ENCODE results near the gene DACT1. TPM values are rescaled to one million over a fixed set of nuclear protein-coding genes. Genes with fewer than 3 reads are reported as not detected.

The DACT1 gene
- total RNA-seq, 2 experiments from 2014 or later = 1.4 to 2.0 TPM

- ATAC-seq (no peak), DNase-seq (no peak)
- intact Hi-C loops (cut with micrococcal nuclease) = no loop called here
- CTCF ChIA-PET = no interaction called here
- TF ChIP-seq CTCF (IDR thresholded peaks at IDR 0.05) = no peak
- Mint-ChIP-seq H3K27ac (no peak overlapping the region), H3K27me3 (peaks cover 4% of the 10 kb centered on the region), H3K4me3 (no peak overlapping the region), H3K9me3 (no peaks in the 10 kb centered on the region), H3K36me3 (ENCODE audit: low read depth) (no peaks in the 10 kb centered on the region), H3K4me1 (ENCODE audit: low read depth) (no peaks in the 10 kb centered on the region)
- POLR2A ChIA-PET = no interaction called here
Measured at GRCh38 chr14:58673722-58674121, 36.0 kb downstream of the DACT1 start.

- peaks cover 4% of the 10 kb centered on the region for H3K27me3 Mint-ChIP-seq
- H3K4me1 Mint-ChIP-seq (ENCODE audit: low read depth) = no peaks in the 10 kb centered on the region
- intact Hi-C loops (cut with micrococcal nuclease) = no loop called here
- H3K27ac Mint-ChIP-seq = no peak overlapping the region
- ChIA-PET POLR2A (no interaction called here), CTCF (no interaction called here)
- no peak for DNase-seq
- H3K9me3 Mint-ChIP-seq = no peaks in the 10 kb centered on the region
- ATAC-seq = no peak
- H3K4me3 Mint-ChIP-seq = no peak overlapping the region
- H3K36me3 Mint-ChIP-seq (ENCODE audit: low read depth) = no peaks in the 10 kb centered on the region
- TF ChIP-seq CTCF (IDR thresholded peaks at IDR 0.05) = no peak
Measured at GRCh38 chr14:58677001-58677400, 39.2 kb downstream of the DACT1 start.

- Mint-ChIP-seq H3K9me3 (no peaks in the 10 kb centered on the region), H3K27ac (no peak overlapping the region), H3K36me3 (ENCODE audit: low read depth) (no peaks in the 10 kb centered on the region), H3K4me3 (no peak overlapping the region), H3K27me3 (peaks cover 4% of the 10 kb centered on the region), H3K4me1 (ENCODE audit: low read depth) (no peaks in the 10 kb centered on the region)
- no peak for DNase-seq
- TF ChIP-seq CTCF (IDR thresholded peaks at IDR 0.05) = no peak
- intact Hi-C loops (cut with micrococcal nuclease) = no loop called here
- ChIA-PET POLR2A (no interaction called here), CTCF (no interaction called here)
- ATAC-seq = no peak
Measured at GRCh38 chr14:58677517-58677916, 39.8 kb downstream of the DACT1 start.

GRCh38 chr14:58677996-58678395 is 40.2 kb downstream of the DACT1 start:
- peaks cover under 1% of the 10 kb centered on the region for H3K27me3 Mint-ChIP-seq
- DNase-seq = no peak
- no peaks in the 10 kb centered on the region for H3K36me3 Mint-ChIP-seq (ENCODE audit: low read depth)
- H3K4me1 Mint-ChIP-seq (ENCODE audit: low read depth) = no peaks in the 10 kb centered on the region
- no peak overlapping the region for H3K27ac Mint-ChIP-seq
- ChIA-PET POLR2A (no interaction called here), CTCF (no interaction called here)
- intact Hi-C loops (cut with micrococcal nuclease) = no loop called here
- ATAC-seq = no peak
- H3K4me3 Mint-ChIP-seq = no peak overlapping the region
- H3K9me3 Mint-ChIP-seq = no peaks in the 10 kb centered on the region
- TF ChIP-seq CTCF (IDR thresholded peaks at IDR 0.05) = no peak

- intact Hi-C loops (cut with micrococcal nuclease) = no loop called here
- no peak for ATAC-seq
Measured at GRCh38 chr14:58680698-58681097, 42.9 kb downstream of the DACT1 start.

More at GRCh38 chr14:58680698-58681097, 42.9 kb downstream of the DACT1 start:
- no peaks in the 10 kb centered on the region for H3K4me1 Mint-ChIP-seq (ENCODE audit: low read depth)
- ChIA-PET POLR2A (no interaction called here), CTCF (interaction anchor here (2.4 kb wide), 1 partner anchor 179 kb away, joined by 7 read pairs; no protein-coding TSS in a partner anchor)
- no peak overlapping the region for H3K4me3 Mint-ChIP-seq
- H3K9me3 Mint-ChIP-seq = no peaks in the 10 kb centered on the region
- DNase-seq = no peak
- no peaks in the 10 kb centered on the region for H3K36me3 Mint-ChIP-seq (ENCODE audit: low read depth)
- H3K27ac Mint-ChIP-seq = no peak overlapping the region
- H3K27me3 Mint-ChIP-seq = no peaks in the 10 kb centered on the region
- no peak for TF ChIP-seq CTCF (IDR thresholded peaks at IDR 0.05)
